Measurements from ENCODE around the gene TRIM52. TPM values are rescaled to one million over a fixed set of nuclear protein-coding genes. Genes with fewer than 3 reads are reported as not detected.

Gene TRIM52
- total RNA-seq, 1 experiment from 2014 or later: 7.8 TPM

- TF ChIP-seq, protein P1, sequence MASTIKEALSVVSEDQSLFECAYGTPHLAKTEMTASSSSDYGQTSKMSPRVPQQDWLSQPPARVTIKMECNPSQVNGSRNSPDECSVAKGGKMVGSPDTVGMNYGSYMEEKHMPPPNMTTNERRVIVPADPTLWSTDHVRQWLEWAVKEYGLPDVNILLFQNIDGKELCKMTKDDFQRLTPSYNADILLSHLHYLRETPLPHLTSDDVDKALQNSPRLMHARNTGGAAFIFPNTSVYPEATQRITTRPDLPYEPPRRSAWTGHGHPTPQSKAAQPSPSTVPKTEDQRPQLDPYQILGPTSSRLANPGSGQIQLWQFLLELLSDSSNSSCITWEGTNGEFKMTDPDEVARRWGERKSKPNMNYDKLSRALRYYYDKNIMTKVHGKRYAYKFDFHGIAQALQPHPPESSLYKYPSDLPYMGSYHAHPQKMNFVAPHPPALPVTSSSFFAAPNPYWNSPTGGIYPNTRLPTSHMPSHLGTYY (CRISPR knock-in tag; IDR thresholded peaks at IDR 0.05): no peak
- no peak for TF ChIP-seq ZNF219 (CRISPR knock-in tag; IDR thresholded peaks at IDR 0.05; ENCODE audit: borderline replicate concordance)
- TF ChIP-seq NFATC4 (CRISPR knock-in tag; IDR thresholded peaks at IDR 0.05): no peak
- no peak for TF ChIP-seq NFYB (CRISPR knock-in tag; conservative IDR thresholded peaks at IDR 0.05; ENCODE audit: low read depth)
- no peak for TF ChIP-seq USF2 (CRISPR knock-in tag; IDR thresholded peaks at IDR 0.05)
- TF ChIP-seq EMX1 (CRISPR knock-in tag; IDR thresholded peaks at IDR 0.05): no peak
- TF ChIP-seq ZNF671 (CRISPR knock-in tag; IDR thresholded peaks at IDR 0.05): no peak
- no peak for TF ChIP-seq RORB (CRISPR knock-in tag; IDR thresholded peaks at IDR 0.05)
- TF ChIP-seq SP1 (CRISPR knock-in tag; conservative IDR thresholded peaks at IDR 0.05): peak; percentile 74
- TF ChIP-seq, protein P2, sequence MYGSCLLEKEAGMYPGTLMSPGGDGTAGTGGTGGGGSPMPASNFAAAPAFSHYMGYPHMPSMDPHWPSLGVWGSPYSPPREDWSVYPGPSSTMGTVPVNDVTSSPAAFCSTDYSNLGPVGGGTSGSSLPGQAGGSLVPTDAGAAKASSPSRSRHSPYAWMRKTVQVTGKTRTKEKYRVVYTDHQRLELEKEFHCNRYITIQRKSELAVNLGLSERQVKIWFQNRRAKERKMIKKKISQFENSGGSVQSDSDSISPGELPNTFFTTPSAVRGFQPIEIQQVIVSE (CRISPR knock-in tag; IDR thresholded peaks at IDR 0.05; ENCODE audit: borderline replicate concordance): no peak
- TF ChIP-seq MXD4 (CRISPR knock-in tag; IDR thresholded peaks at IDR 0.05; ENCODE audit: borderline replicate concordance): no peak
- TF ChIP-seq PRRX2 (CRISPR knock-in tag; IDR thresholded peaks at IDR 0.05): no peak
- no peak for TF ChIP-seq SMAD3 (CRISPR knock-in tag; IDR thresholded peaks at IDR 0.05; ENCODE audit: borderline replicate concordance)
- no peak for TF ChIP-seq ZNF396 (CRISPR knock-in tag; IDR thresholded peaks at IDR 0.05; ENCODE audit: borderline replicate concordance)
- TF ChIP-seq, protein P3, sequence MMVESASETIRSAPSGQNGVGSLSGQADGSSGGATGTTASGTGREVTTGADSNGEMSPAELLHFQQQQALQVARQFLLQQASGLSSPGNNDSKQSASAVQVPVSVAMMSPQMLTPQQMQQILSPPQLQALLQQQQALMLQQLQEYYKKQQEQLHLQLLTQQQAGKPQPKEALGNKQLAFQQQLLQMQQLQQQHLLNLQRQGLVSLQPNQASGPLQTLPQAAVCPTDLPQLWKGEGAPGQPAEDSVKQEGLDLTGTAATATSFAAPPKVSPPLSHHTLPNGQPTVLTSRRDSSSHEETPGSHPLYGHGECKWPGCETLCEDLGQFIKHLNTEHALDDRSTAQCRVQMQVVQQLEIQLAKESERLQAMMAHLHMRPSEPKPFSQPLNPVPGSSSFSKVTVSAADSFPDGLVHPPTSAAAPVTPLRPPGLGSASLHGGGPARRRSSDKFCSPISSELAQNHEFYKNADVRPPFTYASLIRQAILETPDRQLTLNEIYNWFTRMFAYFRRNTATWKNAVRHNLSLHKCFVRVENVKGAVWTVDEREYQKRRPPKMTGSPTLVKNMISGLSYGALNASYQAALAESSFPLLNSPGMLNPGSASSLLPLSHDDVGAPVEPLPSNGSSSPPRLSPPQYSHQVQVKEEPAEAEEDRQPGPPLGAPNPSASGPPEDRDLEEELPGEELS (CRISPR knock-in tag; IDR thresholded peaks at IDR 0.05): peak; percentile 82
- TF ChIP-seq MAX (CRISPR knock-in tag; IDR thresholded peaks at IDR 0.05): peak; percentile 66
- TF ChIP-seq ATF3 (CRISPR knock-in tag; conservative IDR thresholded peaks at IDR 0.05): no peak
- TF ChIP-seq RELA (CRISPR knock-in tag; IDR thresholded peaks at IDR 0.05; ENCODE audit: borderline replicate concordance): no peak
- no peak for TF ChIP-seq NR2C2 (CRISPR knock-in tag; IDR thresholded peaks at IDR 0.05)
- no peak for TF ChIP-seq ZNF138 (CRISPR knock-in tag; conservative IDR thresholded peaks at IDR 0.05)
- TF ChIP-seq ETV6 (CRISPR knock-in tag; IDR thresholded peaks at IDR 0.05): no peak
- TF ChIP-seq, protein P4, sequence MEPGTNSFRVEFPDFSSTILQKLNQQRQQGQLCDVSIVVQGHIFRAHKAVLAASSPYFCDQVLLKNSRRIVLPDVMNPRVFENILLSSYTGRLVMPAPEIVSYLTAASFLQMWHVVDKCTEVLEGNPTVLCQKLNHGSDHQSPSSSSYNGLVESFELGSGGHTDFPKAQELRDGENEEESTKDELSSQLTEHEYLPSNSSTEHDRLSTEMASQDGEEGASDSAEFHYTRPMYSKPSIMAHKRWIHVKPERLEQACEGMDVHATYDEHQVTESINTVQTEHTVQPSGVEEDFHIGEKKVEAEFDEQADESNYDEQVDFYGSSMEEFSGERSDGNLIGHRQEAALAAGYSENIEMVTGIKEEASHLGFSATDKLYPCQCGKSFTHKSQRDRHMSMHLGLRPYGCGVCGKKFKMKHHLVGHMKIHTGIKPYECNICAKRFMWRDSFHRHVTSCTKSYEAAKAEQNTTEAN (CRISPR knock-in tag; IDR thresholded peaks at IDR 0.05): no peak
- TF ChIP-seq FOXP1 (CRISPR knock-in tag; IDR thresholded peaks at IDR 0.05; ENCODE audit: borderline replicate concordance): peak; percentile 0; the same call in 1 of the 2 replicates
- TF ChIP-seq AR (CRISPR knock-in tag; IDR thresholded peaks at IDR 0.05): no peak
- no peak for TF ChIP-seq FOXJ3 (CRISPR knock-in tag; IDR thresholded peaks at IDR 0.05; ENCODE audit: borderline replicate concordance)
- TF ChIP-seq CREM (CRISPR knock-in tag; IDR thresholded peaks at IDR 0.05): no peak
- TF ChIP-seq GABPB1 (CRISPR knock-in tag; IDR thresholded peaks at IDR 0.05): 0 out of 2 replicates have a peak, but pooled peaks have one; percentile 4
- 0 out of 2 replicates have a peak, but pooled peaks have one; percentile 42 for TF ChIP-seq KAT7 (CRISPR knock-in tag; IDR thresholded peaks at IDR 0.05; ENCODE audit: borderline replicate concordance)
- TF ChIP-seq OVOL2 (CRISPR knock-in tag; IDR thresholded peaks at IDR 0.05; ENCODE audit: borderline replicate concordance): no peak
Measured at GRCh38 chr5:181246276-181247049, 14.5 kb downstream of the TRIM52 start (continued).
